ENCODE data around the gene SARS1.

SARS1 gene

DNA sequence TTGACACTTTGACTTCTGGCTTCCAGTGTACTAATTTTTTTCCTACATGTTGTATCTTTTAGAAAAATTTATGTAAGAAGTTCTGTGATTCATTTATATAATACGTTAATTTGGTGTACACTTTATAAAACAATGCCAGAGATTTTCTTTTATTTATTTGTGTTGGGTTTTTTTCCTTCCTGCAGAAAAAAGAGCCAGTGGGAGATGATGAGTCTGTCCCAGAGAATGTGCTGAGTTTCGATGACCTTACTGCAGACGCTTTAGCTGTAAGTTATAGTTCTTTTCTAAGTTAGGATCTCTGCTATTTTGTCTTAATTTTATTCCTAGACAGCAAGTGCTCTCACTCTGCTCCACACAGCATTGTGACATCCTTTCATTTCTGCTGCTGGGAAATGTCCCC is 14.4 kb downstream of the SARS1 start:
- no peak for DNase-seq (ENCODE audit: low read depth in 2 of 2)

DNA sequence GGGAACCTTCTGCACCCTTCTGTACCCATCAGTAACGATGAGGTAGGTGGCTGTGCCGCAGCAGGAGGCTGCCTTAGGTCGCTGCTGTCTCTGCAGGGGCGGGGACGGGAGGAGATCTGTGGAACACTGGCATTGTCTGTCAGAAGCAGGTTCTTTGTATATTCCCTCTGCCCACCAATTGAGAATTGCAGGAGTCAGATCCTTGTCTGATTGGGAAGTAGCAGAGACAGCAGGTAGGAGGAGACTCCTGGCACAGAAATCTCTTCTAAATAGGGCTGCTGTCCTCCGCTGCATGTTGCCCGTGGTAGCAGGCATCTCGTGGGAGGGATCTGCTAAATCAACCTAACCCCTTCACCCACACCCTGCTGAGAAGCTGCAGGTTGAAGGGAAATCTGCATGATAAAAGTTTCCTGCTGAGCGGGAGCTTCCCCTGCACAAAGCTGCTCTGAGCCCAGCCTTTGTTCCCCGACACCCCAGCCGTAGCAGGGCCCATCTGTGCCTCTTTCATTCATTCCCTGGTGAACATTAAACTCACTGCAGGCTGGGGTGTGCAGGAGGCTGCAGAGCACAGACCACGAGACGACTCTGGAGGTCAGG is 15.9 kb downstream of the SARS1 start:
- DNase-seq (ENCODE audit: low read depth in 2 of 2), result no peak

DNA sequence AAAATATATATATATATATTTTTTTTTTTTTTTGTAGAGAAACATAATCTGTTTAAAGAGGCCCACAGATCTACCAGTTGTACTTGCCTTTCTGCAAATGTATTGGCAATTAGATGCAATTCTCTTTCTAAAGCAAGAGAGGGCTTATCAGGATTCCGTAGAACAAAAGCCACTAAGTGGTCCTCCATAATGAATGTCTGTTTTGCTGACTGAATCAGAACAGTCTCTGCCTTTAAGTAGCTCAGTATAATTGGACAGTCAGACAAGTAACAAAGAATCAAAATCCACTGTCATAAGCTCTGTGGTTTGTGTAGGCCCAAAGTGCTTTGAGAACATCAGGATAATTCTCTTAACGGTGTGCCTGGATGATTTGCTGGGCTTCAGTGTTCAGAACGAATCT is 17.3 kb downstream of the SARS1 start:
- no peak for DNase-seq (ENCODE audit: low read depth in 2 of 2)

DNA sequence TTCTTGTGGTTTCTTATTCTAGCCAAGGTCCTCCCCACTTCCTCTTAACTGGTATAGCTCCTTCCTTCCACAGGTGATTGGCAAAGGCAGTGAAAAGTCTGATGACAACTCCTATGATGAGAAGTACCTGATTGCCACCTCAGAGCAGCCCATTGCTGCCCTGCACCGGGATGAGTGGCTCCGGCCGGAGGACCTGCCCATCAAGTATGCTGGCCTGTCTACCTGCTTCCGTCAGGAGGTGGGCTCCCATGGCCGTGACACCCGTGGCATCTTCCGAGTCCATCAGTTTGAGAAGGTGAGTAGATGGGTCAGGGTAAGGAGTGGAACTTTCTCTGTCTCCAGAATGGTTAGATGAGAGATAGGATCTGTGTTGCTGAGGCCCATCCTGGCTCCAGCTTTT is 21.4 kb downstream of the SARS1 start:
- DNase-seq (ENCODE audit: low read depth in 2 of 2), result no peak

DNA sequence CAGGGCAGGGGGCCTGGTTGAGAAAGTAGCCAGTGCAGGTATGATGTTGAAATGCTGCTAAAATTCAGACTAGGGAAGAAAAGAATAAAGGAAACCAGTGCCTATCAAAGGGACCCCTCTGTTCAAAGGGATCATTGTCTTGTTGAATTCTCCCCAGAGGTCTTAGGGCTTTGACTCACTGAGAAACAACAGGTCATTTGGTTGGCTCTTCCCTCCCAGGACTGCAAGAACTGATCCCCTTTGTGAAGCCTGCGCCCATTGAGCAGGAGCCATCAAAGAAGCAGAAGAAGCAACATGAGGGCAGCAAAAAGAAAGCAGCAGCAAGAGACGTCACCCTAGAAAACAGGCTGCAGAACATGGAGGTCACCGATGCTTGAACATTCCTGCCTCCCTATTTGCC is 23.8 kb downstream of the SARS1 start:
- DNase-seq (ENCODE audit: low read depth in 2 of 2), result no peak

DNA sequence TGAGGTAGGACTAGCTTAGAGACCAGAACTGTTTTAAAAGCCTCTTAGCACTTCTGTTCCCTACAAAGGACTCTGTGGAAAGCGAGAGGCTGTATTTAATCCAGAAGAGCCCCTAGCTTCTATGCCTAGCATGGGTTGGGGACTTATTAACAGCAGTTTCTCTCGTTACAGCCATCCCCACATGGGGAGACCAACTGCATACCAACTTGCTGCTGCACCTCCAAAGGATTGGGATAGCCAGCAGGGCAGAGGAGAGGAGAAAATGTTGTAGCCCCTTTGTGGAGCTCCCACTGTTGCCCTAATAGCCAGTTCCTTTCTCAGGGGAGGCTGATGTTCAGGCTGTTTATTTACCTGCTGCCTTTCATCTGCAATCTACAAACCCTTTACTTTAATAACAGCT is 24.7 kb downstream of the SARS1 start:
- no peak for DNase-seq (ENCODE audit: low read depth in 2 of 2)

DNA sequence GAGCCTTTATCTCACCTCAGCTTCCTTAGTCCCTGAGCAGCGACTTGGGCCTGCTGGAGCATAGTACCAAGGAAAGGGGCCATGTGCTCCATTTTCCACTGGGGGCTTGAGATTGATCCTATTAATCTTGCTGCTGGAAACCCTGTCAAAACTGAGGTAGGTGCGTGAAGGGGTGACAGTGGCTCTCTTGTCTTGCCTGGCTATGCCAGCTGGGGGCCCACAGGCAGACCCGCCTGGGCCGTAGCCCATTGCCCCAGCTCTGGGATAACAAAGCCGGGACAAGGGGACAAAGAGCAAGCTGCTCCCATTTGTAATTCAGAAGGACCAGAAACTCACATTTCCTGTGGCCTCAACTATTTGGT is 25.3 kb downstream of the SARS1 start:
- DNase-seq (ENCODE audit: low read depth in 2 of 2), result no peak

DNA sequence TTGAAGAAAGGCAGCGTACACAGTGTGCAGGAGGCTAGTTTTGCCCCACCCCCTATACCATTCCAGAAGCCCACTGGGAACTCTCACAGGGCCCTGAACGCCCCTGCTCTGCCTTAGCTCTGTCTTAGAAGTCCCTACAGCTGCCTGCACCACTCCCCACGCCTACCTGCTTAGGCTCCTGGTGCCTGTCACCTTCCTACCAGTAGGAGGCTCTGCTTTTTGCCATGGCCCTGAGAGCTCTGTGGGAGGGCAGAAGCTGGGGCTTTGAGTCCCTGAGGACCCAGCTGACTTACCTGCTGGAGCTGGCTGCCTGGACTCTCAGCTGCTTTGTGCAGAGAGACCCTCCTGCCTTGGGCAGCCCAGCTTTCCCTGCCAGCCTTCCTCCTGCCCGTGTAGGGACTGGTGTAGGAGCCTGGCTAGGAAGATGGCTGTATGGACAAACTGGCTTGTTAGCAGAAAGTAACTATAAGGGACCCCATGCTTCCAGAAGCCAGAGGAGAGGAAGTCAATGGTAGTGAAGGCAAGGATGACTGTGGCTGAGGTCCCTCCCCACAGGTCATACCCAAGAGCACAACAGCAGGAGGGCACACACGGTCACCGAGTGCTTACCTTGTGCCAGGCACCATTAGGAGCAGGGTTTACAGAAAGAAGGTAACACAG is 25.8 kb downstream of the SARS1 start:
- DNase-seq (ENCODE audit: low read depth in 2 of 2), result no peak

DNA sequence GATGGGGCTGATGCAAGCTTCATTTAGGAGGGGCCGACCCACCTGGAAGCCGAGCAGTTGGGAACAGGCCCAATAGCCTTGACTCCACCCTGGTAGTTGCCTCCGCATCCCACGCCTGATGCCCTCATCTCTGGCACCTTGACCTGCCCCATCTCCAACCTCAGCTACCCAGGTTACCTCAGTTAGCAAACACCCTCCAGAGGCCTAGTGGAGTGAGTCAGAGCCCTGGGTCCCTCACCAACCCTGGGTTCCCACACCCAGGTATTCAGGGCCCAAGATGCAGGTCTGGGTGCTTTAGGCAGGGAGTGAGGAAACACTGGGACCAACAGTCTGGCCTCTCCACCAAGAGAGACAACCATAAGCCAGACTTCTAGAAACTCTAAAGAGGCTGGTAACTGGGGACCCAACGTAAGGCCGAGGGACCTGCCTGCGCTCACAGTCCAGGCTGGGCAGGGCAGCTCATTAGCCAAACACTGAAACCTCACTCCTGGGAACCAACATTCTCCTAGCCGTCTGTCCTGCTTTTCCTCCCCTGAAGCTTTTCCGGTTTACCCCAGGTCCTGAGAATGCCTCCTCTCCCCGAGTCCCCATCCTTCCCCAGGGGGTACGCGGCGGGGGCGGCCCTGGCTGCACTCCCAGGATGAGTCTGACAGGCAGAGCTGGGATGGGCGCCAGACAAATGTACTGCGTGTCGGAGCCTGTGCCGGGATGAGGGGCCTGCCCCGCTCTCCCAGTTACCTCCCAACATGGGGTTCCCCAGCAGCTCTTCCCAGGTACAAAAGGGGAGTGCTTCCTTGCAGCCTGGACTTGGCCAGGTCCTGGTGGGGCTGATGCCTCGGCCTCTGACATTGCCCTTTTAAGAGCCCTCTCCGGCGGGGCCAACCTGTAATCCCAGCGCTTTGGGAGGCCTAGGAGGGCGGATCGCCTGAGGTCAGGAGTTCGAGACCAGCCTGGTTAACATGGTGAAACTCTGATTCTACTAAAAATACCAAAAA is 26.7 kb downstream of the SARS1 start:
- no peak for DNase-seq (ENCODE audit: low read depth in 2 of 2)

DNA sequence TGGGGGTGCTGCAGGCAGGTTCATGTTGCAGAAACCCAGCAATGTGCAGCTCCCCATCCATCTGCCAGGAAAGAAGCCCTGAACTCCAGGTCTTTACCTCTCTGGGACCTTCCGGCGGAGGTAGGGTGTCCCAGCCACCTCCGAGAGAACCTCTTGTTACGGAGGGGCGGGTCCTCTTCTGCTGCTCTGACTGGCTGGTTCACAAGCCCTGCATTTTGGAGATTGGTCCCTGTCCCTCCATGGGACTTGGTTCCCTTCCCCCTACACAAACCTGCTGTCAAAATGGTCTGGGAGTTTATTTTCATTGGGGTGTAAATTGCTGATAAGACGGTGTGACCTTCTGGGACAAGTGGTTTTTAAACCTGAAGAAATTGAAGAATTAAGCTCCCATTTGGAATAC is 27.6 kb downstream of the SARS1 start:
- DNase-seq (ENCODE audit: low read depth in 2 of 2), result no peak

DNA sequence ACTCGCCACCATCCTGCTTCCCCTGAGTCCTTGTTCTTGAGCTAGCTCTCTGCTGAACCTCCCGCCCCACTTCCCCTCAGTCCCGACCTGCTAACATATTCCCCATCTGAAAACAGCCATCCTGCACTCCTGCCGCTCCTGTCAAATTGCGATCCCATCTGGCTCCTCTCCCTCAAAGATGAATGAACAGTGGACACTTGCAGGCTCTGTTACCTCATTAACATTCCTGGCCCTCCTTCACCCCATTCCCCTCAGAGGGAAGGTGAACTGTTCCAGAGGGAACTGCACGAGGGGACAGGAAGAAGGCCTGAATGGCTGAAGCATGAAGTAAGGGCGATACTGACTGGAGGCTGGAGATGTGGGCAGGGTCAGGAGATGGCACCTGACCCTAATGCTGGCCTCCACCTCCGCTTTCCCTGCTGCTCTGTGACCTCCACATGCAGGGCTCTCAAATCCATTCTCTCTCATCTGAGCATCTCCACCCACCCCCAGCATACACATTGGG is 28.2 kb downstream of the SARS1 start:
- no peak for DNase-seq (ENCODE audit: low read depth in 2 of 2)

DNA sequence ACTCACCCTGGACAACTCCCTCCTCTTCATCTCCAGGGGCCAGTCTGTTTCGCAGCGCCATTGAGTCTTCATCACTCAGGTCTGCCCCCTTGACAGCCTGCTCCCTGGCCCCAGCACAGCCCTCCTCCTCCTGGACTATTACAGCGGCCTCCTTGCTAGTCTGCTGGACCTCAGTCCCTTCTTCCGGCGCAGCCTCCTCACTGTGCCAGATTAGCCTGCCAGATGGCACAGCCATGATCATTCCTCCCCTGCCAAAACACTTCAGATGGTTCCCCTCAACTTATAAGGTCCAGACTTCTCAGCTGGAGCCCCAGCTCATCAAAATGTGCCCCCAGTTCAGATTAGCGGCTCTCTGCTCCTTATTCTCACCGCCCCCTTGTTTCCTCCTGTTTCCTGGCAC is 28.7 kb downstream of the SARS1 start:
- no peak for DNase-seq (ENCODE audit: low read depth in 2 of 2)

DNA sequence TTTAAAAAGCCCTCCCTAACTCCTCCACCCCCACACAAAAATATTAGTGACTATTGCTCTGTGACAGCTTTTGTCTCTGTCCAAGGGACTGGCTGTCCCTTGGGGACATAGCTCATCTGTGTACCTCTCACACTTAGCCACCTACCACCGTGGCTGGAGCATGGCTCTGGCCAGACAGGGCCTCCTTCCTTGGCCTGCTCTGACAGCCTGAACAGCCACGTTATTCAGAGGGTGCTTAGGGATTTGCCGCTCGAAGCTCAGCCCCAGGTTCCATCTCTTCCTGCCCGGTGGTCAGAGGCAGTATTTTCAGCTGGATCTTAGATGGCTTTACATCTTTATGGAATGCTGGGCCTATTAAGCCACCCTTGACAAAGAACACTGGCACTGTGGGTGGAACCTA is 29.5 kb downstream of the SARS1 start:
- DNase-seq (ENCODE audit: low read depth in 2 of 2), result no peak

DNA sequence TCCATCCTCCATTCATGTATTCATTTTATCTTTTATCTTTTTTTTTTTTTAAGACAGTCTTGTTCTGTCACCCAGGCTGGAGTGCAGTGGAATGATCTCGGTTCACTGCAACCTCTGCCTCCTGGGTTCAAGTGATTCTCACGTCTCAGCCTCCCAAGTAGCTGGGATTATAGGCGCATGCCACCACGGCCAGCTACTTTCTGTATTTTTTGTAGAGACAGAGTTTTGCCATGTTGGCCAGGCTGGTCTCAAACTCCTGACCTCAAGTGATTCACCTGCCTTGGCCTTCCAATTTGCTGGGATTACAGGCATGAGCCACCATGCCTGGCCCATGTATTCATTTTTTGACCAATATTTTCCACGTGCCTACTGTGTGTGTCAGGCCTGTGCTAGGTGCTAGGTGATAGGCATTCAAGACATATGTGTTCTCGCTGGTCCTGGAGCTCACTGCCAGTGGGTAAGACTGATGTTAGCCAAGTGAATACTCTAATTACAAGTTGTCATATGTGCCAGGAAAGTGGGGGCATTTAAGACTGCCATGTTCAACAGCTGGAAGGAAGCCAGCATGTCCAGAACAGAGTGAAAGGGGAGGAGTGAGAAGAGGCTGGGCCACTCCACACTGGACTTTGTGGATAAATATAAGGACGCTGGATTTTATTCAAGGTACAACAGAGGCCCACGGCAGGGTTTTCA is 30.3 kb downstream of the SARS1 start:
- DNase-seq (ENCODE audit: low read depth in 2 of 2), result no peak

DNA sequence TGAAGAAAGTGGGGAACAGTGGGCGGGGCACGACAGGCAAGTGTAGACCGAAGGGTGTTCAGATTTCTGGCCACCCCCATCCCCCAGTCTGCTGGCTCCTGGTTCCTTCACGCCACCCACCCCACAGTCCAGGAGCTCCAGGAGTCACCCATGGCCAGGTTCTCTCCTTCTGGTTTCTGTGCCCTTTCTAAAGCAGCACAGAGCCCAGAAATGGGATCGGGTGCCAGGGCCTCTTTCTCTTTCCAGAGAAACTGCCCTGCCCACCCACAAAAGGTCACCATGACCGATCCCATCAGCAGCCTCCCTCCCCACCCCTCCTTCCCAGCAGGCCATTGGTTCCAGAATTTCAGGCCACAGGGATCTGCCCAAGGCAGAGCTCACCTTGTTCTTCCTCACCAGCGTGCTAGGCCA is 32.4 kb downstream of the SARS1 start:
- no peak for DNase-seq (ENCODE audit: low read depth in 2 of 2)

DNA sequence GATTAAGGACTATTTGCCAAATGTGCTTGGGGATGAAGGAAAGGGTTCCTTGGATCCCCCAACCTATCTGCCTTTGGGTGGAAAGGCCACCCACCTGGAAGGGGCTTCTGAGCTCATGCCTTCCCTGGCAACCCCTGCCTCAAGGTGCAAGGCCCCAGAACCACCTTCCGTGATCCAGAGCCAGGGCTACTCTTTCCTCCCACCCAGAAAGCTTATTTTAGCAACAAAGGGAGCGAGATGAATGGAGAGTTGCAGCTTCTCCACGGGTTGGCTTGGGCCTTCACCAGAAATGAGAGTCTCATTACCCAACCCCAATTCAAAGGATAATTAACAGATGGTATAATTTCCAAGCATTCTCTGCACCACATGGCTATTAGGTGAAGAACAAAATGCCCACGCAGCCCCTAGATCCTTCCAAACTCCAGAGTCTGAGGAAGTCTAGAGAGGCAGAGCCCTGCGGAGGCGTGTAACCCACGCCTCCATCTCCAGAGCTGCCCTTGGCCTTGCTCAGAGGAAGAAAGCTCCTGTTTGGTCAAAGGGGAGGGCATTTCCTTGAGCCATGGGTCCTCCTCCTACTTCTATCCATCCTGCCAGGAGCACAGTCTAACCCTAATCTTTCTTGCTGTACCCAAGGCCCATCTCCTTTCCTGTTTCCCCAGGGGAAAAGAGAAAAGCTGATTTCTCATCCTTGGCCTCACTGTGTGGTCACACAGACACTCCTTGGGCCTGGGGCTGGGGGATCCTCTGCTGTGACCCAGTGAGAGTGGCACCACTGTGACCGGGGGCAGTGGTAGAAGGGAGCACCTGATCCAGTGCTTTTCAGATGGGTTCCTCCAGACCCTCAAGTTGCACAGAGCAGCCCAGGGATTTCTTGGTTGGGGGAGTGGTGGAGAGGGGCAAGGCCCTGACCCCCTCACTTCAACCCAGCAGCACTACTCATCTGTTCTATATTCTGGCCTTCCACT is 34.0 kb downstream of the SARS1 start:
- DNase-seq (ENCODE audit: low read depth in 2 of 2), result no peak

DNA sequence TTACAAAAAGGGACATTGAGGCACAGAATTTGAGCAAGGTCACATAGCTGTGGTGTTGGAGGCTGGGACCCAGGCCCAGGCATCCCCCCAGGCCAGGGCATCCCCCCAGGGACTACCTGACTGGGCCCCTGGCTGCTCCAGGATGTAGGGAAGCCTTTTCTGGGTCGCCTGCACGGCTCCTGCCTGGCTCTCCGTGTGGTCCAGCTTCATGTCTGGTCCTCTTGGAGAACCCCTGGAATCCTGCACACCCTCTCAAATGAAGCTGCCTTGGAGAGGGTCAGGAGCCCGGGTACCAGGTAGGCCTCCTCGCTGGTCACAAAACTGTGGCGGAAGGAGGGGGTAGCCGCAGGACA is 34.7 kb downstream of the SARS1 start:
- DNase-seq (ENCODE audit: low read depth in 2 of 2), result no peak

DNA sequence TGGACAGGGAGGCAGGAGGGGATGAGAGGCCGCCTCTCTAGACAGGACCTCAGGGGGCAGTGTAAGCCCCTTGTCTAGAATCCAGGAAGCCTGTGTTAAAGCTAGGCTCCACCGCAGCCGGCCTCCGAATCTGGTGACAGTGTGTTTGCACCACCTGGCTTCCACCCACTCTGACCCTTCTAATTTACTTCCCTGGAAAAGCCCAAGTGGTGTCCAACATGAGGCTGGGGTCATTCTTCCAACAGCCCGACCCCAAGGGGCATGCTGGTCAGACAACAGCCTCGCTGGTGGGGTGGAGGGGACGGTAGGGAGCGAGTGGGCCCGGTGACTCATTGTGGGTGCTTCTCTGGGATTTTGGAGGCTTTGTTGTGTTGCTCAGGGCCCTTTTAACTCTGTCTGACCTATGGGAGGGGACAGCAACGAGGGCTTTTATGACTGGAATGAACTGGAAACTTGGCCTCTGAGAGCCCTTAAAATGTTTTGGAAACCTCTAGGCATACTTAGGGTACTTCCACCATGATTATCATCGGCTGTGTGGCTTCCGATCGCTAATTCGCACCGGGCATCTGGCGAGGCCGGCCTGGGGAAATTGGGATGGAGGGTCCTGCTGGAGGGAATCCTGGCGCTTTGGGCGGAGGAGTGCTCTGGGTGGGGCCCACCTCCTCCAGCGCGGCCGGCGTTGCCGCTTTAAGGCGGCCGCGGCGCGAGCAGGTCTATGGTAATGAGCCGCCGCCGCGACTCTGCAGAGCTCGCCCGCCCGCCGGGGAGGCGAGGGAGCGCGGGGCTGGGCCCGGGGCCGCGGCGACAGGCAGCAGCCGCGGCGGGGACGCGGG is 35.3 kb downstream of the SARS1 start, which contains the start of gene CELSR2:
Gene CELSR2, plus strand, starts transcription at position 743 of the 833 bp plus-strand sequence. CDS start 541 bp downstream, outside the sequence.
- peak; percentile 29 to 44 for DNase-seq (ENCODE audit: low read depth in 2 of 2)

DNA sequence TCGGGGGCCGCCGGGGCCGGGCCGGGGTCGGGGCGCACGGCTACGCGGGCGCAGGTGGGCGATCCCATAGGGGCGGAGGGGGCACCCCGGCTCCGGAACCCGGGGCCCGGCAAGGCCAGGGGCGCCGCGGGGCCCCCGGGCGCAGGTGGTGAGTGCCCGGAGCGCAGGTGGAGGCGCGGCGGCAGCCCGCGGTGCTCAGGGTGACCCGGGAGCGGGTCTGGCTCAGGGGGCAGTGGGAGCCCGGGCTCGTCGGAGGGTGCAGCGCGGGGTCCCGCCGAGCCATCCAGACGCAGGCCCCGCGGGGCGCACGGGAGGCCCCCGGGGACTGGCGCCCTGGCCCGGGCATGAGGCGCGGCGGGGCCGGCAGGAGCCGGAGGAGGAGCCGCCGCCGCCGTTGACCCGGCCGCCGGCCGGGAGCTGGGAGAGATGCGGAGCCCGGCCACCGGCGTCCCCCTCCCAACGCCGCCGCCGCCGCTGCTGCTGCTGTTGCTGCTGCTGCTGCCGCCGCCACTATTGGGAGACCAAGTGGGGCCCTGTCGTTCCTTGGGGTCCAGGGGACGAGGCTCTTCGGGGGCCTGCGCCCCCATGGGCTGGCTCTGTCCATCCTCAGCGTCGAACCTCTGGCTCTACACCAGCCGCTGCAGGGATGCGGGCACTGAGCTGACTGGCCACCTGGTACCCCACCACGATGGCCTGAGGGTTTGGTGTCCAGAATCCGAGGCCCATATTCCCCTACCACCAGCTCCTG is 36.1 kb downstream of the SARS1 start:
- DNase-seq (ENCODE audit: low read depth in 2 of 2), result no peak

Measured in activated CD4-positive, alpha-beta T cell treated with anti-CD3 and anti-CD28 coated beads for 24 hours (primary cell).